Caco-2 (cell line): ENCODE measurements around the gene URGCP. TPM values are rescaled to one million over a fixed set of nuclear protein-coding genes. Genes with fewer than 3 reads are reported as not detected.

Source experiments
- Bru-seq: library from RNA; stranded (reverse); fragments of 400-500 nt; gene quantifications from one replicate; lab custom pipeline; 2021; lab: Mats Ljungman, UMichigan
- BruChase-seq, 2 experiments: library from RNA; stranded (reverse); fragments of 400-500 nt; gene quantifications; one replicate each; lab custom pipeline; 2021; lab: Mats Ljungman, UMichigan
- BruUV-seq: library from RNA; stranded (reverse); fragments of 400-500 nt; replicated peaks from 2 replicates; lab custom pipeline; 2021; lab: Mats Ljungman, UMichigan
- CTCF ChIA-PET: fragments of 300-600 bp; sonication (Branson Sonifier 250); formaldehyde crosslinking; loops from one replicate; lab custom pipeline; 2022; ENCODE audit warnings: antibody characterized with exemption; lab: Charles Lee
- POLR2A ChIA-PET: fragments of 300-600 bp; sonication (Branson Sonifier 250); formaldehyde crosslinking; loops from one replicate; lab custom pipeline; 2022; ENCODE audit warnings: antibody characterized with exemption; lab: Charles Lee
- DNase-seq, 2 experiments: peaks; one replicate each; pipeline versions ENCODE4 v3.0.0 to v3.0.0-alpha.2; 2020 to 2022
- H3K27me3 ChIP-seq: replicated peaks from 2 replicates; pipeline ENCODE4 v1.6.0; 2011; ENCODE audit warnings: low read length; ENCODE audit not compliant: control insufficient read depth, insufficient read depth
- H3K36me3 ChIP-seq: 2 replicates; pipeline ENCODE4 v1.5.1; 2011; ENCODE audit warnings: low read length; ENCODE audit not compliant: control insufficient read depth, insufficient read depth
- H3K4me1 ChIP-seq: fragments of 250-450 bp; sonication (Bioruptor Pico); 2 replicates; pipeline ENCODE4 v1.5.1; 2020; ENCODE audit warnings: mild to moderate bottlenecking
- H3K4me3 ChIP-seq: 2 replicates; pipeline ENCODE4 v1.5.1; 2011; ENCODE audit warnings: low read depth, mild to moderate bottlenecking, control low read depth, low read length
- H3K9me3 ChIP-seq: fragments of 250-450 bp; sonication (Bioruptor Pico); 2 replicates; pipeline ENCODE4 v1.5.1; 2020; ENCODE audit warnings: mild to moderate bottlenecking, moderate library complexity
- H3K27ac Mint-ChIP-seq: one replicate; pipeline ENCODE4 v1.8.0; 2022; ENCODE audit warnings: mixed read lengths; ENCODE audit not compliant: unreplicated experiment
- H3K27me3 Mint-ChIP-seq: one replicate; pipeline ENCODE4 v1.8.0; 2022; ENCODE audit warnings: mixed read lengths; ENCODE audit not compliant: insufficient read depth, unreplicated experiment
- H3K36me3 Mint-ChIP-seq: one replicate; pipeline ENCODE4 v1.8.0; 2022; ENCODE audit warnings: mild to moderate bottlenecking, mixed read lengths; ENCODE audit not compliant: insufficient read depth, unreplicated experiment
- H3K4me1 Mint-ChIP-seq: one replicate; pipeline ENCODE4 v1.8.0; 2022; ENCODE audit warnings: low read depth, mixed read lengths; ENCODE audit not compliant: unreplicated experiment
- H3K4me3 Mint-ChIP-seq: one replicate; pipeline ENCODE4 v1.8.0; 2022; ENCODE audit warnings: mild to moderate bottlenecking, moderate library complexity, mixed read lengths; ENCODE audit not compliant: unreplicated experiment
- H3K9me3 Mint-ChIP-seq: one replicate; pipeline ENCODE4 v1.8.0; 2022; ENCODE audit warnings: mixed read lengths; ENCODE audit not compliant: unreplicated experiment
- intact Hi-C: fragments of 100-400 bp; cut with micrococcal nuclease; formaldehyde crosslinking; loops from one replicate; pipeline ENCODE4 v1.10.0; 2022; ENCODE audit not compliant: unreplicated experiment
- long read RNA-seq: library from polyadenylated mRNA; stranded (forward); transcript quantifications from one replicate; pipeline ENCODE4 v2.0.0, GENCODE V29; 2022
- total RNA-seq: library from RNA; stranded (reverse); gene quantifications from 2 replicates; pipeline ENCODE4 v1.2.3, GENCODE V29; 2022
- TF ChIP-seq, protein P1 (sequence below), 2 experiments: fragments of 200-600 bp in 1 of 2; IDR thresholded peaks; 1 replicate in 1 of 2; 2 replicates in 1 of 2; pipeline versions ENCODE4 v1.5.1 to v1.8.0; 2011 to 2022; ENCODE audit warnings: antibody characterized with exemption in 1 of 2, control low read depth in 1 of 2, inconsistent platforms in 1 of 2, low read depth in 1 of 2, low read length in 1 of 2, mild to moderate bottlenecking in 1 of 2, moderate library complexity in 1 of 2; ENCODE audit not compliant: insufficient read depth in 1 of 2, severe bottlenecking in 1 of 2, unreplicated experiment in 1 of 2

Gene URGCP, protein sequence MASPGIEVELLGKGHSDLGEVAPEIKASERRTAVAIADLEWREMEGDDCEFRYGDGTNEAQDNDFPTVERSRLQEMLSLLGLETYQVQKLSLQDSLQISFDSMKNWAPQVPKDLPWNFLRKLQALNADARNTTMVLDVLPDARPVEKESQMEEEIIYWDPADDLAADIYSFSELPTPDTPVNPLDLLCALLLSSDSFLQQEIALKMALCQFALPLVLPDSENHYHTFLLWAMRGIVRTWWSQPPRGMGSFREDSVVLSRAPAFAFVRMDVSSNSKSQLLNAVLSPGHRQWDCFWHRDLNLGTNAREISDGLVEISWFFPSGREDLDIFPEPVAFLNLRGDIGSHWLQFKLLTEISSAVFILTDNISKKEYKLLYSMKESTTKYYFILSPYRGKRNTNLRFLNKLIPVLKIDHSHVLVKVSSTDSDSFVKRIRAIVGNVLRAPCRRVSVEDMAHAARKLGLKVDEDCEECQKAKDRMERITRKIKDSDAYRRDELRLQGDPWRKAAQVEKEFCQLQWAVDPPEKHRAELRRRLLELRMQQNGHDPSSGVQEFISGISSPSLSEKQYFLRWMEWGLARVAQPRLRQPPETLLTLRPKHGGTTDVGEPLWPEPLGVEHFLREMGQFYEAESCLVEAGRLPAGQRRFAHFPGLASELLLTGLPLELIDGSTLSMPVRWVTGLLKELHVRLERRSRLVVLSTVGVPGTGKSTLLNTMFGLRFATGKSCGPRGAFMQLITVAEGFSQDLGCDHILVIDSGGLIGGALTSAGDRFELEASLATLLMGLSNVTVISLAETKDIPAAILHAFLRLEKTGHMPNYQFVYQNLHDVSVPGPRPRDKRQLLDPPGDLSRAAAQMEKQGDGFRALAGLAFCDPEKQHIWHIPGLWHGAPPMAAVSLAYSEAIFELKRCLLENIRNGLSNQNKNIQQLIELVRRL
- total RNA-seq (35.2 and 36.0 TPM in 2 replicates), Bru-seq, nascent RNA (percentile 84 among the genes with signal in this experiment), BruChase-seq, experiment 1, labeled RNA remaining after a 2-hour chase (percentile 95 among the genes with signal in this experiment), BruChase-seq, experiment 2, labeled RNA remaining after a 6-hour chase (percentile 88 among the genes with signal in this experiment)
- long read RNA-seq, full-length matches to known transcripts: 44 of 59 reads
- long read RNA-seq, partial matches to known transcripts: 1 of 59 reads
- long read RNA-seq, other reads (novel, unspliced or antisense): 14 of 59 reads

DNA sequence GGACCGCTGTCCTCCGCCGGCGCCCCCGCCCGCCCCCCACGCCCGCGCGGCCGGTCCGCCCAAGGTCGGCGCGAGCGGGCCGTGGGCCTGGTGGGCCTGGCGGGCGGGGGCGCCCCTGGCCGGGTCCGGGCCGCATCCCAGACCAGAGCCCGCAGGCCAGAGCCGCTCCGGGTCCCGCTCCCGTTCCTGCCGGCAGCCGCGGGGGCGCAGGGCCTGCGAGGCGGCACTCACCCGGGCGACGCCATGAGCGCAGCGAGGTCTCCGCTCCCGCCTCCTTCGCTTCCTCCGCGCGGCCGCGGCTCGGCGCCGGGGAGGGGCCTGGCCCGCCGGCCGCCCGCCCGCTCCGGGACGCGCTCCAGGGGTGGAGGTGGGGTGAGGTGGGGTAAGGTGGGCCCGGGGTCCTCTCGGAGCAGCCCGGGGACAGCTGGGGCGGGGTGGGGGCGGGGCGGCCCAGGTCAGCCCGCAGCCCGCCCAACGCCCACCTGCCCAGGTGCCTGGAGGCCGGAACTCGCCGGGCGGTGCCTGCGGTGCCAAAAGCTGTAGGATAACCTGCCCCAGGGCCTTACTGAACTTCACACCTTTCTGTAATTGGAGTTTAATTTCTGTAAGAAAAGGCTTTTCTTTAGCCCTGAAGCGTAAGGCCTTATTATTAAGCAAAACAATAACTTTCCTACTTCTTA, at the start of gene URGCP:
URGCP (minus strand) TSS at position 266 of the 680 bp plus-strand sequence; CDS start at position 245, 21 bp downstream.
- intact Hi-C loops: no loop called here
- BruUV-seq: no TSS peak
- no peaks in the 10 kb centered on the region for H3K9me3 Mint-ChIP-seq

DNA sequence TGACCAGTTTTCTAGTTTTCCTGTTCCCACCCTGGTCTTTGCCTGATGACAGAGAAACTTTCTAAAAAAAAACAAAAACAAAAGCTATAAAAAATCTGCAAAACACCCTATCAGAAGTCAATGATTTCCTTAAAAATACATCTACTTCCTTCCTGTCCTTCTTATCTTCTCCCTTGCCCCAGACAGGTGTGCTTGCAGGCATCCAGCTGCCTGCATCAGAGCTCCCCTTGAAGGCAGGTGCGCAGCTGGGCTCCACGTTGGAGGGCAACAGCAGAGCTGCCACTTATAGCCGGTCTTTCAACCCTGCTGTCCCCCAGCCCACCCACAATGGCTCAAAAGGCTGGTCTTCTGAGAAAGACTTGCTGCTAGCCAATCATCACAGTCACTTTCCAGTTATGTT, 49.6 kb upstream of the URGCP start:
- CTCF ChIA-PET: no interaction called here
- BruUV-seq: no TSS peak

More for the DNA sequence above, at the start of gene URGCP:
- Histone ChIP-seq H3K36me3 (no peaks in the 10 kb centered on the region), H3K27me3 (no peaks in the 10 kb centered on the region), H3K4me1 (peaks cover 21% of the 10 kb centered on the region), H3K4me3 (peak within 1 kb of the TSS; percentile 81), H3K9me3 (no peaks in the 10 kb centered on the region)
- peaks cover 15% of the 10 kb centered on the region for H3K36me3 Mint-ChIP-seq
- H3K27me3 Mint-ChIP-seq: no peaks in the 10 kb centered on the region
- H3K4me1 Mint-ChIP-seq: peaks cover 26% of the 10 kb centered on the region
- H3K4me3 Mint-ChIP-seq: peak within 1 kb of the TSS; percentile 79
- DNase-seq: peak; percentile 59 to 74
- ChIA-PET POLR2A (interaction anchor here (1.1 to 1.2 kb wide), 2 partner anchors 20 to 37 kb away, joined by 6 to 7 read pairs; partner anchors contain the start of gene MRPS24), CTCF (interaction anchor here (0.6 kb wide), 1 partner anchor 11 kb away, joined by 3 read pairs; no protein-coding TSS in a partner anchor)
- TF ChIP-seq, protein P1, sequence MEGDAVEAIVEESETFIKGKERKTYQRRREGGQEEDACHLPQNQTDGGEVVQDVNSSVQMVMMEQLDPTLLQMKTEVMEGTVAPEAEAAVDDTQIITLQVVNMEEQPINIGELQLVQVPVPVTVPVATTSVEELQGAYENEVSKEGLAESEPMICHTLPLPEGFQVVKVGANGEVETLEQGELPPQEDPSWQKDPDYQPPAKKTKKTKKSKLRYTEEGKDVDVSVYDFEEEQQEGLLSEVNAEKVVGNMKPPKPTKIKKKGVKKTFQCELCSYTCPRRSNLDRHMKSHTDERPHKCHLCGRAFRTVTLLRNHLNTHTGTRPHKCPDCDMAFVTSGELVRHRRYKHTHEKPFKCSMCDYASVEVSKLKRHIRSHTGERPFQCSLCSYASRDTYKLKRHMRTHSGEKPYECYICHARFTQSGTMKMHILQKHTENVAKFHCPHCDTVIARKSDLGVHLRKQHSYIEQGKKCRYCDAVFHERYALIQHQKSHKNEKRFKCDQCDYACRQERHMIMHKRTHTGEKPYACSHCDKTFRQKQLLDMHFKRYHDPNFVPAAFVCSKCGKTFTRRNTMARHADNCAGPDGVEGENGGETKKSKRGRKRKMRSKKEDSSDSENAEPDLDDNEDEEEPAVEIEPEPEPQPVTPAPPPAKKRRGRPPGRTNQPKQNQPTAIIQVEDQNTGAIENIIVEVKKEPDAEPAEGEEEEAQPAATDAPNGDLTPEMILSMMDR (IDR thresholded peaks at IDR 0.05; ENCODE audit: insufficient read depth in 1 of 2, low read depth in 1 of 2, low read length in 1 of 2, severe bottlenecking in 1 of 2, unreplicated experiment in 1 of 2): no peak
- H3K27ac Mint-ChIP-seq: peak within 1 kb of the TSS; percentile 86

More for the DNA sequence above, 49.6 kb upstream of the URGCP start:
- Histone ChIP-seq H3K36me3 (peaks cover 1% of the 10 kb centered on the region; the same call in 1 of the 2 replicates), H3K4me3 (no peak overlapping the region), H3K9me3 (no peaks in the 10 kb centered on the region), H3K4me1 (no peaks in the 10 kb centered on the region), H3K27me3 (no peaks in the 10 kb centered on the region)
- intact Hi-C loops: no loop called here
- Mint-ChIP-seq H3K27me3 (no peaks in the 10 kb centered on the region), H3K36me3 (no peaks in the 10 kb centered on the region), H3K4me1 (no peaks in the 10 kb centered on the region), H3K4me3 (no peak overlapping the region), H3K27ac (no peak overlapping the region), H3K9me3 (no peaks in the 10 kb centered on the region)
- peak in 1 of 2 experiments; percentile 15 for DNase-seq
- TF ChIP-seq, protein P1 (IDR thresholded peaks at IDR 0.05; ENCODE audit: insufficient read depth in 1 of 2, low read depth in 1 of 2, low read length in 1 of 2, severe bottlenecking in 1 of 2, unreplicated experiment in 1 of 2): no peak
- POLR2A ChIA-PET: no interaction called here
